ENCODE measurements around the gene TMEM178B.

DNA sequence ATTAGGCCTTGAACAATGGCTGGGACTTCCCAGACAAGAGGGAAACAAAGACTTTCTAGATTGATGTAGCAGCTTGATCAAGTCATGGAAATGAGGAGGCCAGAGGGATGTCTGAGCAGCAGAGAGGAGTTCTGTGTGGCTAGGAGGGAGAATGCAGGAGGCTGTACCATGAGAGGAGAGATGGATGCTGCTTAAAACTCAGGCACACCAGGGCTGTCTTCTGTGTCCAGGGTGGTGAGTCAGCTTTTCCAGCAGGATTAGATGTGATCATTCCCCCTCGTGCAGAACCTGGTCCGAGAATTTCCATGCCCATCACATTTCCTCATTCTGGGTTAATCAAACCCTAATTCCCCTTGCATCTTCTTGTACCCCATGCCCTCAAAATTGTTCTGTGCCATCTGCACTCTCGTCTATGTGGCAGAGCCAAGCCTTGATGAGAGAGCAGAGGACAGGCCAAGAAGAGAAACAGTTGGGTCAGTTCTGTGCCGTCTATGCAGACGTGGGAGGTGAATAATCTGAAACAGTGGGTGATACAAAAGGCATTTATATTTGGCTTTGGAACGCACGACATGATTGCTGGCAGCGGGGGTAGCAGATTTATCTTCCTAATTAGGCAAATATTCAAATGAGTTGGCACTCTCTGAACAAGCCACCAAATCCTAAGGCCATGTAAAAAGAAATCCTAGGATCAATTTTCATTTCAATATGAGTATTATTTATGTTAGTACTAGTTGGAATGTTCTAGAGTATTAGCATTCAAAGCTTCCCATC is 160.7 kb downstream of the TMEM178B start:
- TF ChIP-seq, protein P1, sequence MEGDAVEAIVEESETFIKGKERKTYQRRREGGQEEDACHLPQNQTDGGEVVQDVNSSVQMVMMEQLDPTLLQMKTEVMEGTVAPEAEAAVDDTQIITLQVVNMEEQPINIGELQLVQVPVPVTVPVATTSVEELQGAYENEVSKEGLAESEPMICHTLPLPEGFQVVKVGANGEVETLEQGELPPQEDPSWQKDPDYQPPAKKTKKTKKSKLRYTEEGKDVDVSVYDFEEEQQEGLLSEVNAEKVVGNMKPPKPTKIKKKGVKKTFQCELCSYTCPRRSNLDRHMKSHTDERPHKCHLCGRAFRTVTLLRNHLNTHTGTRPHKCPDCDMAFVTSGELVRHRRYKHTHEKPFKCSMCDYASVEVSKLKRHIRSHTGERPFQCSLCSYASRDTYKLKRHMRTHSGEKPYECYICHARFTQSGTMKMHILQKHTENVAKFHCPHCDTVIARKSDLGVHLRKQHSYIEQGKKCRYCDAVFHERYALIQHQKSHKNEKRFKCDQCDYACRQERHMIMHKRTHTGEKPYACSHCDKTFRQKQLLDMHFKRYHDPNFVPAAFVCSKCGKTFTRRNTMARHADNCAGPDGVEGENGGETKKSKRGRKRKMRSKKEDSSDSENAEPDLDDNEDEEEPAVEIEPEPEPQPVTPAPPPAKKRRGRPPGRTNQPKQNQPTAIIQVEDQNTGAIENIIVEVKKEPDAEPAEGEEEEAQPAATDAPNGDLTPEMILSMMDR (conservative IDR thresholded peaks at IDR 0.05 in 1 of 2, IDR thresholded peaks at IDR 0.05 in 1 of 2; ENCODE audit: extremely low read depth in 1 of 2, insufficient read depth in 1 of 2, low read depth in 1 of 2, low read length in 2 of 2): no peak
- TF ChIP-seq EZH2 (IDR thresholded peaks at IDR 0.05; ENCODE audit: borderline replicate concordance, low read length): no peak
